GM18505 (cell line): Measurements from ENCODE around the gene TMEM271.

Experiments used
- ATAC-seq: cut with Tn5 transposase; IDR thresholded peaks from one replicate; pipeline ENCODE4 v1.9.1; 2021; ENCODE audit not compliant: unreplicated experiment
- POLR2A ChIP-seq: IDR thresholded peaks from 4 replicates; pipeline ENCODE4 v1.6.1; 2011; ENCODE audit warnings: borderline replicate concordance; ENCODE audit not compliant: insufficient read depth, insufficient read length; ENCODE audit errors: extremely low read depth

TMEM271 gene

GRCh38 chr4:581181-581580 is 5.1 kb upstream of the TMEM271 start:
- ATAC-seq, result no peak
- no peak for TF ChIP-seq POLR2A

GRCh38 chr4:579543-580175 is 3.6 kb upstream of the TMEM271 start:
- no peak for ATAC-seq
- TF ChIP-seq POLR2A, result no peak

- no peak for ATAC-seq
Measured at GRCh38 chr4:578451-579443, 2.7 kb upstream of the TMEM271 start.

DNA sequence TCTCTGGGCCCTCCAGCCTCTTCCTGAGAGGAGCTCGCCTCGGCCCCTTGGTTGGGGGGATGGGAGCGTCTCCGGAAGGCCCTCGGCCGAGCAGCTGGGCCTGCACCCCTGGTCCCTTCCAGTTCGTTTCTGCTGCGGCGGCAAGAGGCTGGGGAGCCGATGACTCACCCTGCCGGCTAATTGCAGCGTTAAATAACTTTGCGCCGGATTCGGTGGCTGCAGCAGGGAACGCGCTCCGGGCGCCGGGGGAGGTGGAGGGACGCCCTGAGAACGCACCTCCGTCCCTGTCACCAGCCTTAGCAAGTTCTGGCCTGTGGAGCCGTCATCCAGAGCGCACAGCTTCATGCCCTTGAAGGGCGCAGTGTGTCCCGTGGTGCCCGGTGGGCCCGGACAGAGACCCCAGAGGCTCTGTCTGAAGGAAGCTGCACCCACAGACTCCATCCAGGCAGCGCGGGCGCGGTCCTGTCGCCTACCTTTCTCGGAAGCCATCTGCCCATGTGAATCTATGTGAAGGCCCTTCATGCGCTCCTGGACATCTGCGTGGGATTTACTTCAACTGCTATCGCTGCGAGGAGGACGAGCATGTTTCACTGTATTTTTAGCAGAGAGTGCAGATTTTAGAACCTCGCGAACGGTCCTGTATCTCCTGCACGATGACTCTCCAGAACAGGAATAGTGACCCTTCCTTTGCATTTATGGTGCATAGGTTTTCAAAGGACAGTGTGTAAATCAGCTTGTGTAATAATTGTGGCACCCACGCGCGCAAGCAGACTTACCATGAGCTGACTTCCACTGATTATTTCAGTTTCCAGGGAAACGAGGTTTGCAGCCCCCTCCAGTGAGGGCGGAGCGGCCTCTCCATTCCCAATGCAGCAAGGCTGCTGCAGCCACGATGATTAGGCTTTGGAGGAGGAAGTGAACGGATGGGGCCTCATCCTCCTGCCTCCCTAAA is 1.7 kb upstream of the TMEM271 start:
- no peak for TF ChIP-seq POLR2A
- no peak for ATAC-seq

More at GRCh38 chr4:578451-579443, 2.7 kb upstream of the TMEM271 start:
- TF ChIP-seq POLR2A, result no peak

GRCh38 chr4:576991-577498 is 950 bp upstream of the TMEM271 start:
- ATAC-seq, result no peak
- no peak for TF ChIP-seq POLR2A

DNA sequence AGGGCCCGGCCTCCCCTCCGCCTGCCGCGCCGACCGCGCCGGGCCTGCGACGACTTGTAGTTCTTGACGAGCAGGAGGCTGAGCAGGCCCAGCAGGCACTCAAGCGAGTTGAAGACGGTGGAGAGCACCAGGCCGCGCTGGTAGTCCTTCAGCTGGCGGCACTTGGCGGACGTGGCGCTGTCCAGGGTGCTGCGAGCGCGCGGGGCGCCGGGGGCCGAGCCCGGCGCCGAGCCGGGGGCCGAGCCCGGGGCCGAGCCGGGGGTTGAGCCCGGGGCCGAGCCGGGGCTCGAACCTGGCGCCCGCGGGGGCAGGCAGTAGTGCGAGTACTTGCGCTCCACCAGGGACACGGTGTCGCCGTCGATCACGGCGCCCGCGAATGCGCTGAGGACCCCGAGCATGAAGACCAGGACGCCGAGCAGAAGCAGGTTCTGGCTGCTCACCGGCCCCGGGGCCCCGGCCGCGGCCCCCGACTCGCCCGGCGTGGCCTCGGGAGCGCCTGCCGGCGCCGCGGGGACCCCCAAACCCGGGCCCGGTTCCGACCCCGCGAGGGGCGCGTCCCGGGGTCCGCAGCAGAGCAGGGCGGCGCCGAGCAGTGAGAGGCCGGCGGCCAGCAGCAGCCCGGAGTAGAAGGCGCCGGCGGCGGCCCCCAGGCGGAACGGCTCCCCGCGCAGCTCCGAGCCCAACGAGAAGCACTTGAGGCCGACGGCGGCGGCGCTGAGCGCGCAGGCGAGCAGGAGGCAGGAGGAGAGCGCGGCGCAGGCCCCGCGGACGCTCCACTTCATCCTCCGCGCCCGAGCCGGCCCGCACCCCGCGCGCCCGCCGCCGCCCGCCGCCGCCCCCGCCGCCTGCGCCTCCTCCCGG is 584 bp downstream of the TMEM271 start:
- no peak for TF ChIP-seq POLR2A
- ATAC-seq, result no peak

DNA sequence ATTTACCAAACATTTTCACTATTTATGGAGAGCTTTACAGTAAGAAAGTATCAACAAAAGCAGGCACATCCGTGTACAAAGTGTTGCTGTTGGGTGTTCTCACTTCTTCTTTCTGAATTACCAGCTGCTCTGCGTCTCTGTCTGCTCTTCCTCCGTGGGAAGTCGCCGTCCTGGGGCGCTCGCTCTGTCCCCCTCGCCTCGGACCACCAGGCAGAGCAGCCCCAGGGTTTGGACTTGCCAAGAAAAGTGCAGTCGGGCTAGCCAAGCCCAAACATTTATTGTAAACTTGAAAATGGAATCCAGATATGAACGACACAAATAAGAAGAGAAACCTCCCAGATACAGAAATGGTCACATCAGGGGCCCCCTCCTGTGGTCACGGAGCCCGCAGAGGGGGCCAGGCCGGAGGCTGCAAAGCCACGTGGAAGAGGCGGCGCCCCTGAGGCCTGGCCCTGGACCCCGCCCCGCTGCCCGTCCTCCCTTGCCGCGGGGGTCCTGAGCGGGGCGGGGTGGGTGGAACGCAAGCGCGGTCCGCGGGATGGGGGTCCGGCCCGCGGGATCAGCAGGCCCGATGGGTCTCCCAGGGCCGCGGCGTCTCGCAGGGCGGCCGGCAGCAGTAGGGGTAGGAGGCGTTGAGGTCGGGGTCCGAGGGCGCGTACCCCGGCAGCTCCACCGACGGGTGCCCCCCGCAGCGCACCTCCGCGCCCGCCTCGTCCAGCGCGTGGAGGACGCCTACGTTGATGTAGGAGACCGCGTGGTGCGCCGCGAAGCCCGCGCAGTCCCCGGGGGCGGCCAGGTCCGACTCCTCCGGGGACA is 1.5 kb downstream of the TMEM271 start:
- no peak for TF ChIP-seq POLR2A
- ATAC-seq, result no peak

DNA sequence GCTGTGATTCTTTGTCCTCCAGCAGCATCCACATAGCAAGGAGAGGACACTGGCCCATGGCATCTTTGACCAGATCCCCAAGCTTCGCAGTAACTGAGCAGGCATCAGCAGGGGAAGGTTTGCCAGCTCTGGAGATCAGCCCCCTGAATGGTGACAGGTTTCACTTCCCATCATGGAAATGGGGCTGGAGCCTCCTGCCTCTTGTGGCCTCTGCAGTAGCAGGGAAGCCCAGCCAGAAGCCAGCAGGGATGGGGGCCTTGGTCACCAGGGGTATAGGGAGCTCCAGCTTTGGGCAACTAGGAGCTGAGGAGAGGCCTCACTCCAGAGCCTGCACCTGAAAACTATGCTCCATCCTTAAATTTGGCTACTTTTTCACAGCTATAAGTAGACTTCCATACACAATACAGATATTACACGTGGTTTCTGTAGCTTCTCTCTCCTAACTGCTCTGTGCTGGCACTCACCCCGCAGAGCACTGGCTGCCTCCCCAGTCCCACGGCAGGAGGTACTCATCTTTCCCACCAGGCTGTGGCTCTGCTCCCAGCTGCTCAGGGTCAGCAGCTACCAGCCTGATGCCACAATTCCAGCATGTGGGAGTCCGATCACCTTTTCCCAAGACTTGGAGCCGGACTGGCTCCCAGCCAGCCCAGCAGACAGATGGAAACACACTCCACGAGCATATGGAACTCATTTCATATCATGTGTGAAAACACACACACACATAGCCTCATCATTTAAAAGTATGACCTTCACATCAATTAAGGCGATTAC is 2.8 kb downstream of the TMEM271 start:
- no peak for ATAC-seq
- TF ChIP-seq POLR2A, result no peak

- no peak for ATAC-seq
- no peak for TF ChIP-seq POLR2A
Measured at GRCh38 chr4:572594-572993, 3.5 kb downstream of the TMEM271 start.

DNA sequence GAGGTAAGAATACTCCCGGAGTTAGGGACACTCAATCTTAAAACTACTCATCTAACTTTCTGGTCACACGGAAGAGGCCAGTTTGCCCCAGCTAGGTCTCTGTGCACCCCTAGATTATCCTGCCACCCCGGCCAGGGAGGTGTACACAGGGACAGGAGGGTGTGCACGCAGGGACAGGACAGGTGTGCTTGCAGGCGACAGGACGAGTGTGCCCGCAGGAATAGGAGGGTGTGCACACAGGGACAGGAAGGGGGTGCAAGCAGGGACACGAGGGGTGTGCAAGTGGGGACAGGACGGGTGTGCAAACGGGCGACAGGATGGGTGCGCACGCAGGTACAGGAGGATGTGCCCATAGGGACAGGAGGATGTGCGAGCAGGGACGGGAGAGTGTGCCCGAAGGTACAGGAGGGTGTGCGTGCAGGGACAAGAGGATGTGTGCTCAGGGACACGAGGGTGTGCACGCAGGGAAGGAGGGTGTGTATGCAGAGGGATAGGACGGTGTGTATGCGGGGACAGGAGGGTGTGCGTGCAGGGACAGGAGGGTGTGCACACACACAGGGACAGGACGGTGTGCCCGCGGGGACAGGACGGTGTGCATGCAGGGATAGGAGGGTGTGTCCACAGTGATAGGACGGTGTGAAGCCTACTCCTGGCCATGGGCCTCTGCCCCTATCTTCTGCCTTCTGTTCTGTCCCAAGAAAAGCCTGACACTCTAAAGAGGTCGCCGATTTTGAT is 4.1 kb downstream of the TMEM271 start:
- no peak for ATAC-seq
- TF ChIP-seq POLR2A, result no peak
